MV-4-11 (cell line): ENCODE measurements around the gene ZNF701.
"Not testable (repeated sequence)": the region's sequence is repeated elsewhere in the genome, so short reads cannot be mapped to it uniquely, and the experiment has no call there.

Experiments
- DNase-seq: peaks from one replicate; lab custom pipeline; 2025; lab: John Stamatoyannopoulos, UW

The ZNF701 gene

GRCh38 chr19:52570000-52570861, at the start of gene ZNF701:
ZNF701 (plus strand) TSS chr19:52570287; CDS start chr19:52574148, 3,861 bp downstream.
- peak; percentile 86 for DNase-seq

- DNase-seq: no peak
Observed at GRCh38 chr19:52522551-52522950, 47.5 kb upstream of the ZNF701 start.

GRCh38 chr19:52524086-52524485, 46.0 kb upstream of the ZNF701 start:
- DNase-seq: no peak

- DNase-seq: peak; percentile 95
Observed at GRCh38 chr19:52527134-52527955, 42.7 kb upstream of the ZNF701 start, which contains the start of gene ZNF808. ZNF808 (plus strand) TSS chr19:52527668; CDS start chr19:52543285, 15,617 bp downstream.

GRCh38 chr19:52527956-52528351, 42.1 kb upstream of the ZNF701 start:
- DNase-seq: no peak

GRCh38 chr19:52532480-52532879, 37.6 kb upstream of the ZNF701 start:
- no peak for DNase-seq

- peak; percentile 85 for DNase-seq
Observed at GRCh38 chr19:52533901-52534300, 36.2 kb upstream of the ZNF701 start.

- DNase-seq: not testable (repeated sequence)
Observed at GRCh38 chr19:52535385-52535770, 34.7 kb upstream of the ZNF701 start.

GRCh38 chr19:52535771-52536447, 34.2 kb upstream of the ZNF701 start:
- no peak for DNase-seq

- no peak for DNase-seq
Observed at GRCh38 chr19:52536448-52536800, 33.7 kb upstream of the ZNF701 start.

- DNase-seq: peak; percentile 71
Observed at GRCh38 chr19:52538815-52539214, 31.3 kb upstream of the ZNF701 start.

- DNase-seq: not testable (repeated sequence)
Observed at GRCh38 chr19:52541176-52541575, 28.9 kb upstream of the ZNF701 start.

- DNase-seq: no peak
Observed at GRCh38 chr19:52541608-52542007, 28.5 kb upstream of the ZNF701 start.

- not testable (repeated sequence) for DNase-seq
Observed at GRCh38 chr19:52542541-52542940, 27.5 kb upstream of the ZNF701 start.

GRCh38 chr19:52542984-52543664, 27.0 kb upstream of the ZNF701 start:
- DNase-seq: peak; percentile 86

GRCh38 chr19:52554216-52554971, 15.7 kb upstream of the ZNF701 start:
- DNase-seq: no peak

- no peak for DNase-seq
Observed at GRCh38 chr19:52557231-52557995, 12.7 kb upstream of the ZNF701 start.

GRCh38 chr19:52558732-52559445, 11.2 kb upstream of the ZNF701 start:
- DNase-seq: not testable (repeated sequence)

GRCh38 chr19:52561611-52562010, 8.5 kb upstream of the ZNF701 start:
- DNase-seq: not testable (repeated sequence)
